RWPE2 (cell line): ENCODE measurements around the gene FLII.

ENCODE experiments used
- ATAC-seq: fragments of 200-7000 bp; cut with Tn5 transposase; 3 replicates; pipeline ENCODE4 v1.9.1; 2021; ENCODE audit warnings: low read depth
- DNase-seq: peaks from one replicate; pipeline ENCODE4 v3.0.0-alpha.2; 2020; ENCODE audit warnings: low spot score
- H3K27ac ChIP-seq: fragments of 450-650 bp; 2 replicates; pipeline ENCODE4 v1.5.1; 2017; ENCODE audit warnings: mild to moderate bottlenecking; ENCODE audit not compliant: poor library complexity, severe bottlenecking
- H3K27me3 ChIP-seq: fragments of 250-450 bp; sonication (Bioruptor Pico); 2 replicates; pipeline ENCODE4 v1.5.1; 2021; ENCODE audit warnings: mild to moderate bottlenecking, moderate library complexity; ENCODE audit not compliant: insufficient read depth, poor library complexity, severe bottlenecking
- H3K36me3 ChIP-seq: fragments of 250-450 bp; sonication (Bioruptor Pico); 2 replicates; pipeline ENCODE4 v1.5.1; 2020; ENCODE audit warnings: low read depth, mild to moderate bottlenecking, moderate library complexity
- H3K4me1 ChIP-seq: fragments of 250-450 bp; sonication (Bioruptor Pico); 2 replicates; pipeline ENCODE4 v1.5.1; 2021; ENCODE audit warnings: mild to moderate bottlenecking, moderate library complexity; ENCODE audit not compliant: insufficient read depth, poor library complexity, severe bottlenecking
- H3K4me3 ChIP-seq: fragments of 250-450 bp; sonication (Bioruptor Pico); 2 replicates; pipeline ENCODE4 v1.5.1; 2021; ENCODE audit warnings: mild to moderate bottlenecking, moderate library complexity; ENCODE audit not compliant: severe bottlenecking
- H3K9me3 ChIP-seq: fragments of 250-450 bp; sonication (Bioruptor Pico); 2 replicates; pipeline ENCODE4 v1.5.1; 2021; ENCODE audit warnings: mild to moderate bottlenecking, moderate library complexity; ENCODE audit not compliant: severe bottlenecking
- TF ChIP-seq, protein P1 (sequence below): fragments of 450-650 bp; IDR thresholded peaks from one replicate; pipeline ENCODE4 v1.5.1; 2017; ENCODE audit warnings: mild to moderate bottlenecking, moderate library complexity; ENCODE audit not compliant: poor library complexity, severe bottlenecking

Gene FLII

DNA sequence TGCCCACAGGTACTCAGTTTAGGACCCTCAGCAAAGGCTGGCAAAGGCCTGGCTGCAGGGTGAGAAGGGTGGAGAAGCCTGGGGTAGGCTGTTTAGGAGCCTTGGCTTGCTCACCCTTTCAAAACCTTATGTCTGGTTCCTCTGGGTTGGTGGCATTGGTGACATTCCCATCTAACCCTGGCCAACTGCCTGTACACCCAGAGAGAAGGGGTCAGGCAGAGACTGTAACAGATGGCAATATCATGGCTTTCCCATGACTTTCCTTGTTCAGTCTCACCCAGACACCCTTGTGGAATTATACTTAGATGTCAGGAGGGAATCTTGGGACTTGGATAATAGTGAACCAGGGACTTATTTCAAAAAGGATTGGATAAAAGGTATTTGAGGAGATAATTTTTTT, 51.6 kb downstream of the FLII start:
- TF ChIP-seq, protein P1, sequence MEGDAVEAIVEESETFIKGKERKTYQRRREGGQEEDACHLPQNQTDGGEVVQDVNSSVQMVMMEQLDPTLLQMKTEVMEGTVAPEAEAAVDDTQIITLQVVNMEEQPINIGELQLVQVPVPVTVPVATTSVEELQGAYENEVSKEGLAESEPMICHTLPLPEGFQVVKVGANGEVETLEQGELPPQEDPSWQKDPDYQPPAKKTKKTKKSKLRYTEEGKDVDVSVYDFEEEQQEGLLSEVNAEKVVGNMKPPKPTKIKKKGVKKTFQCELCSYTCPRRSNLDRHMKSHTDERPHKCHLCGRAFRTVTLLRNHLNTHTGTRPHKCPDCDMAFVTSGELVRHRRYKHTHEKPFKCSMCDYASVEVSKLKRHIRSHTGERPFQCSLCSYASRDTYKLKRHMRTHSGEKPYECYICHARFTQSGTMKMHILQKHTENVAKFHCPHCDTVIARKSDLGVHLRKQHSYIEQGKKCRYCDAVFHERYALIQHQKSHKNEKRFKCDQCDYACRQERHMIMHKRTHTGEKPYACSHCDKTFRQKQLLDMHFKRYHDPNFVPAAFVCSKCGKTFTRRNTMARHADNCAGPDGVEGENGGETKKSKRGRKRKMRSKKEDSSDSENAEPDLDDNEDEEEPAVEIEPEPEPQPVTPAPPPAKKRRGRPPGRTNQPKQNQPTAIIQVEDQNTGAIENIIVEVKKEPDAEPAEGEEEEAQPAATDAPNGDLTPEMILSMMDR, result no peak
- H3K36me3 ChIP-seq, result peaks cover 62% of the 10 kb centered on the region
- DNase-seq, result no peak

DNA sequence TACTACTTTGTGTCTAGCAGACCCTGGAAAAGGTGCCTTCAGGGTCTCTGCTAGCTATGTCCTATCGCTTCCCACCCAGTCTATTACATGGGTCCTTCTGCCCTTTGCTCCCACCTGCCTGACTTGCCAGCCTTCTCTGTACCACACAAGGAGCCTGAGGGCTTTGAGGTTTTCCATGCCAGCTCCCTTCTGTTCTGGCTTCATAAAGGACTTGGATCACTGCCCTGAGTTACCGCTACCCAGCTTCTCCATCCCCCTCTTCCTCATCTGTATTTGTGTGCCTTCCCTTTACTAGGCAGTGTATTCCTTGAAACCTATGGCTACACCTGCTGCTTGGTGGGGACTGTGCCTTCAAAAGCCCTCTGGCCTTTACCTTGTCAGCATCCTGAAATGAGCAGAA, 52.7 kb downstream of the FLII start:
- Histone ChIP-seq H3K9me3 (no peaks in the 10 kb centered on the region), H3K27ac (no peak overlapping the region), H3K27me3 (no peaks in the 10 kb centered on the region), H3K4me1 (no peaks in the 10 kb centered on the region), H3K4me3 (no peak overlapping the region), H3K36me3 (peaks cover 65% of the 10 kb centered on the region)
- ATAC-seq, result no peak
- DNase-seq, result no peak
- TF ChIP-seq, protein P1, result no peak

More for the DNA sequence above, 51.6 kb downstream of the FLII start:
- Histone ChIP-seq H3K4me3 (no peak overlapping the region), H3K27ac (no peak overlapping the region), H3K27me3 (no peaks in the 10 kb centered on the region), H3K4me1 (no peaks in the 10 kb centered on the region), H3K9me3 (no peaks in the 10 kb centered on the region)
- no peak for ATAC-seq

DNA sequence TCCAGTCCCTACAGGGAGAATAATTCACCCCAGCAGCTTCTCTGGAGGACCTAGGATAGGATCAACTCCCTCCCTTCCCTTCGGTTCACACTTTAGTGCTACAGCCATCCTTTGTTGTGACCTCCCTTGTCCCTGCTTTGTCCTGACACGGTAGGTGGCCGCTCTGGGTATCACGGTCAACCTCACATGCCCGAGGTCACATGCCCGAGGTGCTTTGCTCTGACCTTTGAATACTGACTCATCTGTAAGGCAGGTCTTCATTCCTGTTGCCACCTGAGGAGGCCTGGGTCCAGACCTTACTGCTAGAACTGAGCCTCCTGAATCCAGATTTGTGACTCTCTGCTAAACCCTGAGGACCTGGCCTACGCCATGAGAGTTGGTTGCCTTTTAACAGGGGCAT, 55.2 kb downstream of the FLII start:
- Histone ChIP-seq H3K36me3 (peaks cover 64% of the 10 kb centered on the region), H3K27me3 (no peaks in the 10 kb centered on the region), H3K9me3 (no peaks in the 10 kb centered on the region), H3K4me1 (no peaks in the 10 kb centered on the region), H3K4me3 (no peak overlapping the region), H3K27ac (no peak overlapping the region)
- TF ChIP-seq, protein P1, result no peak
- ATAC-seq (peak; percentile 36; the same call in 1 of the 3 replicates), DNase-seq (no peak)

DNA sequence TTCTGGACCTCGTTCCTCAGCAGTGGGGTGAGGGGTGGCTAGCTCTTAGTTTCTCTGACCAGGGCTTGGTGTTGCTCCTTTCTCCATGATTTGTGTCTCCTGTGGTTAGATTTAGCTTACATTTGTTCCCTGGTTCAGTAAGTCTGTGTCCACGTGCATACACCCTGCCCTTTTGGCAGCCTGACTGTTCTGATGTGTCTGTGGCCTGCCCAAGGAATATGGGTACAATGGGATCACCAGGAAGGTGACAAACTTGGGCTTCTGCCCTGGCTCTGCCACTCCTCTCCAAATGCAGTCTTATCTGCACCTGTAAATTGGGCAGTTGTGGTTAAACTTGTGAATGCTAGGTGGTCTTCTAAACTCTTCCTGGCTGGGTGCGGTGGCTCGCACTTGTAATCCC, 57.4 kb downstream of the FLII start:
- Histone ChIP-seq H3K4me1 (peaks cover 5% of the 10 kb centered on the region), H3K9me3 (no peaks in the 10 kb centered on the region), H3K27ac (no peak overlapping the region), H3K36me3 (peaks cover 69% of the 10 kb centered on the region), H3K4me3 (no peak overlapping the region), H3K27me3 (no peaks in the 10 kb centered on the region)
- TF ChIP-seq, protein P1, result no peak
- ATAC-seq (no peak), DNase-seq (no peak)

DNA sequence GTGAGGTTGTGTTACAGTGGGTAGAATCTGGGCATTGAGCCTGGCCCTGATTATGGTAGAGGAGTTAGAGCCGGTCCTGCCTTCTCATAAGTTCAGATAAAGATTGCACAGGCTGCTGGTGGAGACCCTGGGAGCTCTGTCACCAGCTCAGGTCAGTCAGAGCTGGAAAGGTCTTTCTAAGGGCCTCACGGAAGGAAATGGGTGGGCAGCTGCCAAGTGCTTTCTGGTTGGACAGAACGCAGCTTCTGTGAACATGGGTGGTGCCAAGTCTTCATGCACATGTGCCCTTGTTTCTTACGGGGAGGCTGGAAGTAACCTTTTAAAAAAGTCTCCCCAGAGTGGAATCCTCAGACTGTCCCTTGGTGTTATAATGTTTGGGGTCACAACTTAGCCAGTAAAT, 60.0 kb downstream of the FLII start:
- DNase-seq (no peak), ATAC-seq (no peak)
- H3K27me3 ChIP-seq, result no peaks in the 10 kb centered on the region
- peaks cover 5% of the 10 kb centered on the region for H3K4me1 ChIP-seq
- H3K36me3 ChIP-seq, result peaks cover 73% of the 10 kb centered on the region
- TF ChIP-seq, protein P1, result no peak
- H3K9me3 ChIP-seq, result no peaks in the 10 kb centered on the region
- no peak overlapping the region for H3K4me3 ChIP-seq
- H3K27ac ChIP-seq, result no peak overlapping the region
